GM19238 (cell line): Measurements from ENCODE around the gene UCP2.
"Not testable (repeated sequence)": the region's sequence is repeated elsewhere in the genome, so short reads cannot be mapped to it uniquely, and the experiment has no call there.

ENCODE experiments used
- DNase-seq: peaks from one replicate; pipeline ENCODE4 v3.0.0; 2011; ENCODE audit warnings: low spot score; ENCODE audit not compliant: insufficient read length

The UCP2 gene

DNA sequence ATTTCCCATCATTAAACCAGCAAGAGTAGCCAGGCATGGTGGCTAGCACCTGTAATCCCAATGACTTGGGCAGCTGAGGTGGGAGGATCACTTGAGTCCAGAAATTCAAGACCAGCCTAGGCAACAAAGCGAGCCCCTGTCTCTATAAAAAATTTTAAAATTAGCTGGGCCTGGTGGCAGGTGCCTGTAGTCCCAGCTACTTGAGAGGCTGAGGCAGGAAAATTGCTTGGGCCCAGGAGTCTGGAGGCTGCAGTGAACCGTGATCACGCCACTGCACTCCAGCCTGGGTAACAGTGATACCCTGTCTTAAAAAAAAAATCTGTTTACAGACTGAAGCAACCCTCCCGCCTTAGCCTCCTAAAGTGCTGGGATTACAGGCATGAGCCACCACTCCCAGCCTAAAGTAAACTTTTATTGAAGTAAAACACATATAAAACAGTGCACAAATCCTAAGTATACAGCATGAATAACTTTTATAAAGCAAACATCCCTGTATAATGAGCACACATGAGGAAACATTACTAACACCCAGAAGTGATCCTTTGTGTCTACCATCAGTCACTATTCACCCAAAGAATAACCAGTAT lies 13.6 kb upstream of the UCP2 start:
- DNase-seq: no peak

DNA sequence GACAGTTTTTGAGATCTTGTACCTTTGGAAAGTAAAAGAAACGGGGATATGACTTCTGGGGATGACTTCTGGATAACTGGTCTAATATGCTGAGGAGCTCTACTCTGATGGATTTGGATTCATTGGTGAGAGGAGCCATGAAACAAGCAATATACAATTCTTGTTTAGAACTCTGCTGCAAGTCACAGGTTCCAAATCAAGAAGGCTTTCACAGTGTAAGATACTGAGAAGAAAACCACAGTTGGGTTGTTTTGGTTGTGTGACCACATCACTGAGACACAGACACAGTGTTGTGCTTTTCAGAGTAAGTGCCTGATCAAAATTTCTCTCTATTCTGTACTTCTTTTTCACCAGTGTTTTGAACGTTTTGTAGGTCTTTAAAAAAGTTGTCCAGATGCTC lies 13.1 kb upstream of the UCP2 start:
- no peak for DNase-seq

DNA sequence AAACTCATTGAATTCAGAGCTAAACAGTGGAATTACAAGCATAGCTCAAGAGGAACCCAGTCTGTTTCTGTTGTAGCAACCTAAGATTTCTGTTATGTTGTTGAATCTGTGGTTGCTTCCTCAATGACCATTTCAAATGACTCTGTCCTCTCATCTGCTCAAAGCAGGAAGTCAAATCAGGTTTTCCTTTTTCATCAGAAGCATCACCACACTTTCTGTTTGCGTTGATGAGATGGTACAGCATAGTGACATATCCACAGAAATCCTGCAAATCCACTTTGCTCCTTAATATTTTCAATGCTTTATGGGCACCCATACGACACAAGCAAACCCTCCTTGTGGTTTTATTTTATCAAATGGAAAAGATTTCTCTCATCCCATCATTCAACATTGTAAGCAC lies 12.6 kb upstream of the UCP2 start:
- no peak for DNase-seq

DNA sequence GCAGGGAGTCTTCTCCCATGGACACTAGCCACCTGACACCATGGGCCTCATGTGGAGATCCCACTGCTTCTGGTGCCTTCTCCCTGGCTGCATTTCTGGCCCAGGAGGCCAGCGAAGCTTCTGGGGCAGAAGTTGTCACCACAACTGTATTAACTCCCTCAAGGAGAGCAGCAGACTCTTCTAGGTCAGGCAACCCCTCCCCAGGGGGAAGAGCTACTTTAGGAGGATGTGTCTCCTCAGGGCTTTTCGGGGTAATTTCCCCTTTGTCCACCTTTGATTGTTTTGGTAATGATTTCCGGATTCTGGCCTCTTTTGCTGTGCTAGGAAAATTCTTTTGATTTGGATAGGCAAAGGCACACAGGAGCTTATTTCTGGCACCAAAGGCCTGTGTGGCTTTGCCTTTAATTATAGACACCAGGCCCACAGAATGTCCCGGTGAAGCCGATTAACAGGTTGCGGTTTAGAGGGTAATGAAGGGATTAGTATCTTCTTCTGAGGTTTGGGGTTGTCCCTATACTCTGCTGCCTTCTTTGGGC lies 8.9 kb upstream of the UCP2 start:
- no peak for DNase-seq

DNA sequence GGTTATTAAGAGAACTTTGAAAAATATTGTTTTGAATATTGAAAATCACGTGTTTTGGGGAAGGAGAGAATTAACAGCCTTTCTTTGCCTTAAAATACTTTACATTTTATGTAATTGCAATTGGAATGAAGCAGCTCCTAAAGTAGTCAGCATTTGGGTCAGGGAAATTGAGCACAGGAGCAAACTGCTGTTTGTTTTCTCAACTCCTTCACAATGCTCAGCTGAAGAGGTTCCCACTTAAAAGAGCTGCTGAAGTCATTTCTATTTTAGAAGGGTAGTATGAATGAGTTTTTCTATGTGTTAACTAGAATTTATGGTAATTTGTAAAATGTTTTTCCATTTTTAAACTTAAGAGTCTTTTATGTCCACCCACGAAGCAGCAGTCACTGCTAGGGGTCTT lies 8.1 kb upstream of the UCP2 start:
- no peak for DNase-seq

DNA sequence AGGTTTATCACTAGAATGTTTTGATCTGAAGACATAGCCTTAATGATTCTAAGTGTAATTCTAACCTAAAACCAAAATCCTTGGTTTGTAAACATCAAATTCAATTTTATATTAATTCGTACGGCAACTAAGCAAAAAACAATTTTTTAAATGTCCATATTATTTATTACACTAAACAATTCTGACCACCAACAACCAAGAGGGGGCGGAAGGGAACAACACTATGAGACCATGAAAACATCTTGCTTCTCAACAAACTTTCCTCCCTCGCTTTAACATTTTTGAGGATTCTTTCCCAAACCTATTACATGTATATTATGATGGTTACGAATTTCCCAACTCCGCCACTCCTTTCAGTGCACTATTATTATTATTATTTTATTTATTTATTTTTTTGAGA lies 6.5 kb upstream of the UCP2 start:
- no peak for DNase-seq

DNA sequence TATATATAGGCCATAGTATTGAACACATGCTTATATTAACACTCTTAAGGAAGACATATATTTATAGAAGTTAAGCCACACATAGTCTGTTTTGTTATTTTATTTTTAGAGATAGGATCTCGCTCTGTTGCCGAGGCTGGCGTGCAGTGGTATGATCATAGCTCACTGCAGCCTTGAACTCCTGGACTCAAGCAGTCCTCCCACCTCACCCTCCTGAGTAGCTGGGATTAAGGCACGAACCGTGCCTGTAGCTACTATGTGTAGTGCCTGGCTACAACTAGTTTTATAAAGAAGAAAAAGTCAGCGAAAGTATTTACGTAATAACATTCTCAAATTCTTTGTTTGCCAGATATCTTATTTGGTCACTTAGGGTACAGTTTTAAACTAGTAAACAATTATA lies 5.6 kb upstream of the UCP2 start:
- no peak for DNase-seq

DNA sequence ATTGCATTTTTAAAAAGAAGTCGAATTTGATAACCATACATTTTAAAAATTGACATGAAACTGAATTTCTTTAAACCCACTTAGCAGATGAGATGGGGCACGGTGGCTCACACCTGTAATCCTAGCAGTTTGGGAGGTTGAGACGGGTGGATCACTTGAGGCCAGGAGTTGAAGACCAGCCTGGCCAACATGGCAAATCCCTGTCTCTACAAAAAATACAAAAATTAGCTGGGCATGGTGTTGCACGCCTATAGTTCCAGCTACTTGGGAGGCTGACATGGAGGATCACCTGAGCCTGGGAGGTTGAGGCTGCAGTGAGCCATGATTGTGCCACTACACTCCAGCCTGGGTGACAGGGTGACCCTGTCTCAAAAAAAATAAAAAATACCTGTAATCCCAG lies 3.0 kb upstream of the UCP2 start:
- DNase-seq: not testable (repeated sequence)

DNA sequence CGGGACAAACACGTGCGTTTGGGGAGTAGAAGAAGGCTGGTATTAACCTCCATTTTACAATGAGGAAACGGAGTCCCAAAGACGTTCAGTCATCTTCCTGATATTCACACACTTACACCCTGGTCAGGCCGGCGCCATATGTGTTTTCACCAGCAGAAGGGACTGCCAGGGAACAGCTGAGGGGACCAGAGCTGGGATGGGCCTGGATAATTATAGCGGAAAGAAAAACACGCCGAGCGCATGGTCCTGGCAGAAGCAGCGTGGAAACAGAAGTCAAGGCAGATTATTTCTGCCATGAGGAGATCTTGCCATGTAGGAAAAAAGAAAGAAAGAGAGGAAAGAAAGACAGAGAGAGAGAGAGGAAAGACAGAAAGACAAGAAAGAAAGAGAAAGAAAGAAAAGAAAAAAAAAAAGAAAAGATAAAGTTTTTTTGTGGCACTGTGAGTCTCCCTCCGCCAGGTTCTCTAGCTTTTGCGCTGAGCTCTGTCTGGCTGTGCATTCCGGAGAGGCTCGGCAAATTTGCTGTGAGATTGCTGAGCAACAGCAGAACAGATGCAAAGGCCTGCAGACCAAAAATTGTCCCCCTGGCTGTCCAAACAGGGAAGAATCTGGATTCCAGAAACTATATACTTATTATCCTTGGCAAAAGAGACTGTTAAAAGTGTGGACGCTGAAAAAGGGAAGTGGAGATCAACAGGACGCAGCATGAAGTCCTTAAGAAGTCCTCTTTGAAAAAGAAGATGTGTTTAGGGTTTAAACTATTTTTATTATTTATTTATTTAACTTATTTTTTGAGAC lies 1.3 kb upstream of the UCP2 start:
- no peak for DNase-seq

DNA sequence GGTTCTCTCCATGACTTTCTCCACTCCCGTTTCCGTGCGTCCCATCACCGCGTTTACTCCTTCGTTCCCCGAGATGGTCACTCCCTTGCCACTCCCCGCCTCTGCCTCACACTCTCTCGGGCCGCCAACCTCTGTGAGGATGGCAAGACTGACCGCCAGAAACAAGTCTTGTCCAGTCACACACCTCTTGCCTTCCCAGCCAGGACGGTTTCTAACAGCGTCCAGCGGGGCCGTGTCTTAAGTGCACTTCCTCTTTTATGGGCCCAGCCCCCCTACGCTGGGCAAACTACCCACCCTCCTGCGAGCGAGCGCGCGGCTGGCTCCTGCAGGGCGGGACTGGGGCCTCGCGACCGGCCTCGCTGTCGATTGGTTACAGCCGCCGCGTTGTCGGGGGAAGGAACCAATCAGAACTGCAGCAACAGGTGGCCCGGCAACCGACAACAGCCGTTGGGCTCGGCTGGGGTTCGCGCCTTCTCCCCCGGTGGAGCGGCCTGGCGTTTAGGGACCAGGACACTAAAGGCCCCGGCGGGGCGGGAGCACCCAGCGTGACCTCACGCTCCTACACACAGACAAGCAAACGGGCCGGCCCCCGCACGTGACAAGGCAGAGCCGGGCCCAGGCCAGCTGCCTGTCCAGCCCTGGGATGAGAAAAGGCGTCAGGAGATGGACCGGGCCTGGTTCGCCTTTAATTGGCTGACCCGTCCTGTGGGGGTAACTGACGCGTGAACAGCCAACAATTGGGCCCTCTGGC lies 522 bp upstream of the UCP2 start:
- peak; percentile 94 for DNase-seq

DNA sequence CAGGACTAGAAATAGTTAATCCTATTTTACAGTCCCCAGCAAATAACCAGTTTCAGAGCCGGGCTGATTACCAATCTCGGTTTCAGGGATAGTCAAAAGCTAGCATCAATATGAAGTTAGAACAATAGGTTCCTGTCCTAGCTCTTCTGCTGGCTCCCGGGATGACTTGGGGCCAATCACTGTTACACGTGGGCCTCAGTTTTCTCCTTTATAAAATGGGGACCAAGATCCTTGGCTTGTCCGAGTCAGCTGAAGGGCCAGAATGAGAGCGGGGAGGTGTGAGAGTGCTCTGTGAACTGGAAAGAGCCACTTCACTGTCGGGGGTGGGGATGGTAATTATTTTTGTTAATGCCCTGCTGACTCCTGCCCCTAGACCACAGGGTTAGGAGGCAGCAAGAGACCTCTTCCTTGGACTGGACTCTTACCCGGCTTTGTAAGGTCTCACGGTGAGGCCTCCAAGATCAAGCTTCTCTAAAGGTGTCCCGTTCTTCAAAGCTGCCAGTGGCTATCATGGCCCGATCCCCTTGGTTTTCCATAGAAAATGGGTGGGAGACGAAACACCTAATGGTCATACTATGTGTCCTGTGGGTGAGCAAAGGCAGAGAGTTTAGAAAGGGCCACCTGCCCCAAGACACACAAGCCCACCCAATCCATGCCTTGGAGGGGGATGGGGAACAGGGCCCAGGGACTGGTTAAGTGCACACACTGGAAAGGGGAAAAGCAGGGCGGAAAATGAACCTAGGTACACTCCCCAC lies 1.4 kb downstream of the UCP2 start:
- DNase-seq: no peak

DNA sequence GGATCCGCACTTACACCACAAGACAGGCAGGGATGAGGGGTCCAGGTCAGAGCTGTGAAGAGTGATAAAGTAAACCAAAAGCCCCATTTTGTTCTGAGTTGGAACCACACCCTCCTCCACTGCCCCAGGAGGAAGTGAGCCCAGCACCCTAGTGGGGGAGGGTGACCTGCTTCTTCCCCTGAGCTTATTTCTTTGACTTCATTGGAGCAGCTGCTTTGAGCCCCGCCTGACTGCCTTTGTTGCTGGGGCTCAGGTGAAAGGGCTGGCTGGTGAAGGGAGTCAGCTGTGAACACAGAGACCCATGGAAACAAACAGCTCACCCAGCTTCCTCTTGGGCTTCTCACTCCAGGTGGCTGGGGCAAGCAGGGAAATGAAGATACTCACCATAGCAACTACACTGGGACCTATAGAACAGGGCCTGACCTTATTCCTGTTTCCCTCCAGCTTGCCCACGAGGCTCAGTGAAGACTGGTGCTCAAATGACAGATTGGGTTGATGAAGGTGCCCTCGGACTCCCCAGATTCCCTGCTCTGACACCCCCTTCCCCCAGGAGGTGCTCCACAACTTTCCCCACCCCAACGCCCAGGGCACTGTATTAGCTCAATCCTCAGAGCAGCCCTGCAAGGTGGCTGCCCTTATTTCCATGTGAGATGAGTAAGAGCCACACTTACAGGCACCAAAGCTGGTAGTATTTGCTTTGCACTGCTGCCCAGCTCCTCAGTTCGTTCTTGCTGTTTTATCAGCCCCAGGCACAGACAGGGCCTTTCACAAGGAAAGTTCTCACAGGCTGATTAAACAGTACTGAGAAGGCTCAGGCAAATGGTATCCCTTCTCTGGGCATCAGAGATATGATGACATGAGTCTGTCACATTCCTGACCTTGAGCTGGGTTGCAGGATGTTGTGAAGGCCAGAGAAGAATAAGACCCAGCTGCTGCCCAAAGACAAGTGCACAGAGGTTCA lies 2.4 kb downstream of the UCP2 start:
- peak; percentile 90 for DNase-seq

DNA sequence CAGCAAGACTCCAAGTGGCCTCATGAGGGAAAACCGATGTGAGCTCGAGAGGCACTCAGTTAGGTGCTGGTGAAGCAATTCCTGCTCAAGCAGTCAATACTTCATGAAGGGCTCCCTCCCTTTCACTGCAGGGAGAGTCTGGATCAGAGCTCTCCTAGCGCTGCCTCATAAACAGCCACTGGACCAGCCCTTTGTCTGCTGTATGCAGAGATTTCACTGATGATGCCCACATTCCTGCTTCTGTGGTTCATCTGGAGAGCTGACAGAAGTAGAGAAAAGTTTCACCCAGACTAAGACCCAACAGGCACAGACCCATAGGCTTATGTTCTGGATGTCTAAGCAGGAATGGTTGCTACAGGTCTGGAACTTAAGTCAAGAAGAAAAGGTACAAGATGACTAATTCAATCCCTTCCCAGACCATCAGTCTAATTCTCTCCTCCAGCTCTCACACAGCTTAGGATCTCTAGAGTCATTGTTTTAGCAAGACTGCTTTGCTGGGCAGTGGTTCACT lies 4.0 kb downstream of the UCP2 start:
- no peak for DNase-seq

DNA sequence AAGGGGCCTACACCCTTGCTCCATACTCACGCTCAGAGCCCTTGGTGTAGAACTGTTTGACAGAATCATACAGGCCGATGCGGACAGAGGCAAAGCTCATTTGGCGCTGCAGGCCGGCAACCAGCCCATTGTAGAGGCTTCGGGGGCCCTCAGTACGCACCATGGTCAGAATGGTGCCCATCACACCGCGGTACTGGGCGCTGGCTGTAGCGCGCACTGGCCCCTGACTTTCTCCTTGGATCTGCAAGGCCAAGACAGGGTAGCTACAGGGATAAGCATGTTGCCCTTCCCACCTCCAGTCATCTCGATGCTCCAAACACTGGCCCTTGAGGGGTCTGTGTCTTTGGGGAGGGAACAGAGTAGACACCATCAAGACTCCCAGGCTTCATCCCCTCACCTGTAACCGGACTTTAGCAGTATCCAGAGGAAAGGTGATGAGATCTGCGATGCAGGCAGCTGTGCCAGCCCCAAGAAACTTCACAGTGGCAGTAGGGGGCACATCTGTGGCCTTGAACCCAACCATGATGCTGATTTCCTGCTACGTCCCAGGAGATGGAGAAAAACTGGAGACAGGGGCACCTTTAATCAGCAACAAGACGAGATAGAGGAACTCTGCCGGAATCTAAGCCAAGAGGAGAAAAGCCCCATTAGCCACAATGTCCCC lies 4.7 kb downstream of the UCP2 start:
- no peak for DNase-seq

DNA sequence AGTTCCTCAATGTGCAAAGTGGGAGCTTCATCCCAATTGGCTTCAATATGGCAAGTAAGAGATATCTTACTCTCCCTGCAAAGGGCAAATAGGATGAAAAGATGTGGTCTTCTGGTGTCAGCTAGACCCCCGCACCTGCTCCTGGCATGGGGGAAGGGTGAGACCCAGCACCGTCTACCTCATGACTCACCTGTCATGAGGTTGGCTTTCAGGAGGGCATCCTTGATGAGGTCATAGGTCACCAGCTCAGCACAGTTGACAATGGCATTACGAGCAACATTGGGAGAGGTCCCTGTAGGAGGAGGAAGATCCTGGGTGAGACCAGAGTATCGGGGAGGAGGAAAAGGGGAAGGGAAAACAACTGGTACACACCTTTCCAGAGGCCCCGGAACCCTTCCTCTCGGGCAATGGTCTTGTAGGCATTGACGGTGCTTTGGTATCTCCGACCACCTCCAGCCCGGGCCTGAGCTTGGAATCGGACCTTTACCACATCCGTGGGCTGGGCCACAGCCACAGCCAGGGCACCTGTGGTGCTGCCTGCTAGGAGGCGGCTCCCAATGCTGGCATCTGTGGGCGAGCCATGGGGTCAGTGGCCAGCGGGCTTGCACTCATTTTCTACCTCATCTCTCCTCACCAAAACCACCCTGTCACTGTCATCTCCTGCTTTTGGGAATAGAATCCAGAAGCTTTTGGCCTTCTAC lies 6.0 kb downstream of the UCP2 start:
- DNase-seq: no peak

DNA sequence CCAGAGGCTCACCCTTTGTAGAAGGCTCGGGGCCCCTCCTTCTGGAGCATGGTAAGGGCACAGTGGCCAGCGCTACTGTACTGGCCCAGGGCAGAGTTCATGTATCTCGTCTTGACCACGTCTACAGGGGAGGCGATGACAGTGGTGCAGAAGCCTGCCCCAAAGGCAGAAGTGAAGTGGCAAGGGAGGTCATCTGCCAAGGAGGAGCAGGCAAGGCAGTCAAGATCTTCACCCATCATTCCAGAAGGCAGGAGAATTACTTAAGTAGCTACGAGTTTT lies 7.2 kb downstream of the UCP2 start:
- DNase-seq: no peak

DNA sequence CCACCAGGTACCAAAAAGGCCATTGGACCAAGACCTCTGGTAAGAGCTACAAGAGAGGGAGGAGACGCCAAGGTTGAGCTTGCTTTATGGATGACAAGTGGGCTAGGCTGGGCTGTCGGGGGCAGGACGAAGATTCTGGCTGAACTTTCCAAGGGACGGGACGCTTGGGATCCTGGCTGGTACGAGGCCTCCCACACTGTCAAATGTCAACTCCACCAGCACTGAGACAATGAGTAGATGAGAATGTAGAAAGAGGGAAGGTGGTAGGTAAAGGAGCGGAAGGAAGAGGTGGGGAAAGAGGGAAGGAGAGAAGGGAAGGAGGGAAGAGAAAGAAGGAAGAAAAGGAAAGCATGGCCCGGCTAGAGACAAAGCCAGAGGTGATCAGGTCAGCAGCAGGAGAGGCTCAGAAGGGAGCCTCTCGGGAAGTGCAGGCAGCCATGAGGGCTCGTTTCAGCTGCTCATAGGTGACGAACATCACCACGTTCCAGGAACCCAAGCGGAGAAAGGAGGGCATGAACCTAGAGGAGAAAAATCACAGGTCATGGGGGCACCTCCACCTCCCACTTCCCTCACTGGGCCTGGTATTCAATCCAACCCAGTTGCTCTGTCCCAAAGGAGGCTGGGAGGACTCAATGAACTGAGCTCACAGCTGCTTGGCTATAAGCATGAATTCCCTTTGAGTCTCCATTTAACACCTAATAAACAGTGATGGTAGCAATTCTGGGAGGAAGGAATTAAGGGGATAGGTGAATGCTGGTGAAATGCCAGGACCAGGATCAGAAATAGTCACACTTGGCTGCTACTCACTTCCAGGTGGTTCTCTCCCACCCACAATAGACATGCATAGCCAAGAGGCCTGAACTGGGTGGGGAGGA lies 7.8 kb downstream of the UCP2 start:
- no peak for DNase-seq
